K562 (cell line): ENCODE data around the gene DPH5.

Experiments
- BCL6 ChIP-seq: fragments of 250-450 bp; sonication (Bioruptor Pico); IDR thresholded peaks from 2 replicates; pipeline ENCODE4 v1.4.0; 2020
- CHD1 ChIP-seq: fragments of 200-600 bp; sonication (generic); IDR thresholded peaks from one replicate; pipeline ENCODE4 v1.6.1; 2012; ENCODE audit warnings: mild to moderate bottlenecking, moderate library complexity, low read length, inconsistent platforms
- GTF2F1 ChIP-seq: IDR thresholded peaks from 2 replicates; pipeline ENCODE4 v1.6.1; 2011; ENCODE audit warnings: low read depth, low read length, improper control_type of control experiment
- KLF16 ChIP-seq: IDR thresholded peaks from 2 replicates; pipeline ENCODE4 v1.6.1; 2016; ENCODE audit warnings: antibody characterized with exemption
- MAFF ChIP-seq: IDR thresholded peaks from 2 replicates; pipeline ENCODE4 v1.6.1; 2012; ENCODE audit warnings: low read length, improper control_type of control experiment
- POLR2A ChIP-seq: fragments of 450-650 bp; conservative IDR thresholded peaks from 2 replicates; pipeline ENCODE4 v1.6.1; 2016
- POLR2AphosphoS5 ChIP-seq: IDR thresholded peaks from 2 replicates; pipeline ENCODE4 v1.6.1; 2011; ENCODE audit warnings: mild to moderate bottlenecking, low read depth, low read length, moderate library complexity; ENCODE audit not compliant: control insufficient read depth, insufficient read depth
- SMAD4 ChIP-seq: fragments of 250-450 bp; sonication (Bioruptor Pico); conservative IDR thresholded peaks from 2 replicates; pipeline ENCODE4 v1.8.0; 2021; ENCODE audit warnings: inconsistent platforms, mild to moderate bottlenecking, moderate library complexity
- TAF1 ChIP-seq: IDR thresholded peaks from 2 replicates; pipeline ENCODE4 v1.6.1; 2011; ENCODE audit warnings: mild to moderate bottlenecking, low read length, moderate library complexity; ENCODE audit not compliant: insufficient read depth, control insufficient read depth, severe bottlenecking; ENCODE audit errors: extremely low read depth
- TEAD4 ChIP-seq, 2 experiments: sonication (generic) in 1 of 2; formaldehyde crosslinking in 1 of 2; IDR thresholded peaks; 2 replicates each; pipeline versions ENCODE4 v1.6.1 to v1.8.0; 2012 to 2022; ENCODE audit warnings: borderline replicate concordance in 1 of 2, inconsistent platforms in 1 of 2, low read length in 1 of 2, mild to moderate bottlenecking in 1 of 2, missing genetic modification reagents in 1 of 2
- ZNF197 ChIP-seq: fragments of 200-800 bp; sonication (Bioruptor generic); IDR thresholded peaks from 2 replicates; pipeline ENCODE4 v1.6.1; 2016; ENCODE audit warnings: low read depth, missing genetic modification characterization, missing compliant biosample characterization
- TF ChIP-seq, protein P1 (sequence below), 3 experiments: IDR thresholded peaks in 2 of 3; conservative IDR thresholded peaks in 1 of 3; 2 replicates each; pipeline ENCODE4 v1.5.1; 2011 to 2012; ENCODE audit warnings: low read length in 3 of 3, mild to moderate bottlenecking in 3 of 3, control low read depth in 2 of 3, improper control_type of control experiment in 1 of 3, inconsistent platforms in 1 of 3, low read depth in 1 of 3, mixed read lengths in 1 of 3, moderate library complexity in 1 of 3; ENCODE audit not compliant: insufficient read depth in 2 of 3
- TF ChIP-seq, protein P2 (sequence below): fragments of 450-650 bp; conservative IDR thresholded peaks from 2 replicates; pipeline ENCODE4 v1.6.1; 2016; ENCODE audit warnings: missing genetic modification characterization, low read depth, mild to moderate bottlenecking, control low read depth, missing compliant biosample characterization
- TF ChIP-seq, protein P3 (sequence below): IDR thresholded peaks from 2 replicates; pipeline ENCODE4 v1.6.1; 2016; ENCODE audit warnings: missing genetic modification characterization, missing compliant biosample characterization

DNA sequence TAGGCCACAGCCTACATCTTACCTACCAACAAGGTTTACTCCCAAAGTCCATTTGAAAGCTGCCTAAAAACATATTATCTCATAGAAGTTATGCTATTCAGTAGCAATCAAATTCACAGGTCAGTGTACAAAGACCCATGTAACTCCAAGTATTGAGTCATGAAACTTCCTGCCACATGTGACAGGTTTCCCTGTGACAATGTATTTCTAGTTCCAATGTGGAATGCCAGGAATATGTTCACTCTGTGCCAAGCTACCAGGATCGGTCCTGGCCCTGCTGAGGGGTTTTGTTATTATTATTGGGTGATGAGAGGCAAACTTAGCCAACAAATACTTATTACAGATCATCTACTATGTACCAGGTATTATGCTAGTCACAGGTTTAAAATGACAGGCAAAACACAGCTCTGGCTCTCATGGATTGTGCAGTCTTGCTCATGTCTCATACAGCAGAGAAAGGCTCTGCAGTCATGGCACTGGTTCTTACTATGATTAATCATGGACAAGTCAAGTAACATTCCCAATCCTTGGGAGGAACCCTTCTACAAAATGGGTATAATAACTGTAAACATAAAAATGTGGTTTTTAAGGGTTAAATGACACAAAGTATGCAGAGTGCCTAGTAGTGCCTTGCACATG, 22.5 kb downstream of the DPH5 start:
- TF ChIP-seq POLR2AphosphoS5 (no peak), CHD1 (no peak), POLR2A (no peak), SMAD4 (no peak), ZNF197 (CRISPR knock-in tag) (no peak), KLF16 (no peak), TAF1 (no peak), GTF2F1 (no peak), BCL6 (CRISPR knock-in tag) (no peak), TEAD4 (IDR thresholded peaks at IDR 0.05; ENCODE audit: low read length) (no peak), TEAD4 (CRISPR knock-in tag; IDR thresholded peaks at IDR 0.05; ENCODE audit: borderline replicate concordance) (no peak), MAFF (no peak)
- TF ChIP-seq, protein P1, sequence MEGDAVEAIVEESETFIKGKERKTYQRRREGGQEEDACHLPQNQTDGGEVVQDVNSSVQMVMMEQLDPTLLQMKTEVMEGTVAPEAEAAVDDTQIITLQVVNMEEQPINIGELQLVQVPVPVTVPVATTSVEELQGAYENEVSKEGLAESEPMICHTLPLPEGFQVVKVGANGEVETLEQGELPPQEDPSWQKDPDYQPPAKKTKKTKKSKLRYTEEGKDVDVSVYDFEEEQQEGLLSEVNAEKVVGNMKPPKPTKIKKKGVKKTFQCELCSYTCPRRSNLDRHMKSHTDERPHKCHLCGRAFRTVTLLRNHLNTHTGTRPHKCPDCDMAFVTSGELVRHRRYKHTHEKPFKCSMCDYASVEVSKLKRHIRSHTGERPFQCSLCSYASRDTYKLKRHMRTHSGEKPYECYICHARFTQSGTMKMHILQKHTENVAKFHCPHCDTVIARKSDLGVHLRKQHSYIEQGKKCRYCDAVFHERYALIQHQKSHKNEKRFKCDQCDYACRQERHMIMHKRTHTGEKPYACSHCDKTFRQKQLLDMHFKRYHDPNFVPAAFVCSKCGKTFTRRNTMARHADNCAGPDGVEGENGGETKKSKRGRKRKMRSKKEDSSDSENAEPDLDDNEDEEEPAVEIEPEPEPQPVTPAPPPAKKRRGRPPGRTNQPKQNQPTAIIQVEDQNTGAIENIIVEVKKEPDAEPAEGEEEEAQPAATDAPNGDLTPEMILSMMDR (IDR thresholded peaks at IDR 0.05 in 2 of 3, conservative IDR thresholded peaks at IDR 0.05 in 1 of 3; ENCODE audit: insufficient read depth in 2 of 3, low read depth in 1 of 3, low read length in 3 of 3) = no peak
- TF ChIP-seq, protein P2, sequence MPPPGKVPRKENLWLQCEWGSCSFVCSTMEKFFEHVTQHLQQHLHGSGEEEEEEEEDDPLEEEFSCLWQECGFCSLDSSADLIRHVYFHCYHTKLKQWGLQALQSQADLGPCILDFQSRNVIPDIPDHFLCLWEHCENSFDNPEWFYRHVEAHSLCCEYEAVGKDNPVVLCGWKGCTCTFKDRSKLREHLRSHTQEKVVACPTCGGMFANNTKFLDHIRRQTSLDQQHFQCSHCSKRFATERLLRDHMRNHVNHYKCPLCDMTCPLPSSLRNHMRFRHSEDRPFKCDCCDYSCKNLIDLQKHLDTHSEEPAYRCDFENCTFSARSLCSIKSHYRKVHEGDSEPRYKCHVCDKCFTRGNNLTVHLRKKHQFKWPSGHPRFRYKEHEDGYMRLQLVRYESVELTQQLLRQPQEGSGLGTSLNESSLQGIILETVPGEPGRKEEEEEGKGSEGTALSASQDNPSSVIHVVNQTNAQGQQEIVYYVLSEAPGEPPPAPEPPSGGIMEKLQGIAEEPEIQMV (tag) = no peak
- TF ChIP-seq, protein P3, sequence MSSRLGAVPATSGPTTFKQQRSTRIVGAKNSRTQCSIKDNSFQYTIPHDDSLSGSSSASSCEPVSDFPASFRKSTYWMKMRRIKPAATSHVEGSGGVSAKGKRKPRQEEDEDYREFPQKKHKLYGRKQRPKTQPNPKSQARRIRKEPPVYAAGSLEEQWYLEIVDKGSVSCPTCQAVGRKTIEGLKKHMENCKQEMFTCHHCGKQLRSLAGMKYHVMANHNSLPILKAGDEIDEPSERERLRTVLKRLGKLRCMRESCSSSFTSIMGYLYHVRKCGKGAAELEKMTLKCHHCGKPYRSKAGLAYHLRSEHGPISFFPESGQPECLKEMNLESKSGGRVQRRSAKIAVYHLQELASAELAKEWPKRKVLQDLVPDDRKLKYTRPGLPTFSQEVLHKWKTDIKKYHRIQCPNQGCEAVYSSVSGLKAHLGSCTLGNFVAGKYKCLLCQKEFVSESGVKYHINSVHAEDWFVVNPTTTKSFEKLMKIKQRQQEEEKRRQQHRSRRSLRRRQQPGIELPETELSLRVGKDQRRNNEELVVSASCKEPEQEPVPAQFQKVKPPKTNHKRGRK (tag) = no peak
